PC-3 (cell line): ENCODE results near the gene CPT1A.

Experiments
- CTCF ChIP-seq: fragments of 300-600 bp; sonication (generic); conservative IDR thresholded peaks from 2 replicates; pipeline ENCODE4 v1.5.1; 2017; ENCODE audit warnings: antibody characterized with exemption, low read depth, mild to moderate bottlenecking, low read length
- EZH2 ChIP-seq: fragments of 300-600 bp; sonication (generic); IDR thresholded peaks from one replicate; pipeline ENCODE4 v1.6.1; 2017; ENCODE audit warnings: antibody characterized with exemption, mild to moderate bottlenecking, low read length; ENCODE audit not compliant: unreplicated experiment
- EZH2phosphoT487 ChIP-seq: fragments of 300-600 bp; sonication (generic); IDR thresholded peaks from 2 replicates; pipeline ENCODE4 v1.6.1; 2018; ENCODE audit warnings: mild to moderate bottlenecking, antibody characterized with exemption, low read length, borderline replicate concordance

- TF ChIP-seq CTCF (no peak), EZH2 (no peak), EZH2phosphoT487 (no peak)
These were observed 68.1 kb downstream of the CPT1A start for GRCh38 chr11:68773521-68774193.
